ENCODE results near the gene HEATR5A.

The HEATR5A gene

DNA sequence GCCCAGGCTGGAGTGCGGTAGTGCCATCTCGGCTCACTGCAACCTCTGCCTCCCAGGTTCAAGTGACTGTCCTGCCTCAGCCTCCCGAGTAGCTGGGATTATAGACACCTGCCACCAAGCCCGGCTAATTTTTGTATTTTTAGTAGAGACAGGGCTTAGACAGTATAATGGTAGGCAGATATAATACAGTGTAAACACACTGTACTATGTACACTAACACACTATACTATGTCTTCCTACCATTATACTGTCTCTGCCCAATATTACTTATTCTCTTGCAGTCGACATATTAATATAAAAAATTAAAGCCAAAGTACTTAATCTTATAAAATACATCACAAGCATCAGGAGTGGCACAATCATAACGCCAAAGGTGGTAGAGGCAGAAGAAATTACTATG is 21.9 kb upstream of the HEATR5A start:
- TF ChIP-seq, protein P1, sequence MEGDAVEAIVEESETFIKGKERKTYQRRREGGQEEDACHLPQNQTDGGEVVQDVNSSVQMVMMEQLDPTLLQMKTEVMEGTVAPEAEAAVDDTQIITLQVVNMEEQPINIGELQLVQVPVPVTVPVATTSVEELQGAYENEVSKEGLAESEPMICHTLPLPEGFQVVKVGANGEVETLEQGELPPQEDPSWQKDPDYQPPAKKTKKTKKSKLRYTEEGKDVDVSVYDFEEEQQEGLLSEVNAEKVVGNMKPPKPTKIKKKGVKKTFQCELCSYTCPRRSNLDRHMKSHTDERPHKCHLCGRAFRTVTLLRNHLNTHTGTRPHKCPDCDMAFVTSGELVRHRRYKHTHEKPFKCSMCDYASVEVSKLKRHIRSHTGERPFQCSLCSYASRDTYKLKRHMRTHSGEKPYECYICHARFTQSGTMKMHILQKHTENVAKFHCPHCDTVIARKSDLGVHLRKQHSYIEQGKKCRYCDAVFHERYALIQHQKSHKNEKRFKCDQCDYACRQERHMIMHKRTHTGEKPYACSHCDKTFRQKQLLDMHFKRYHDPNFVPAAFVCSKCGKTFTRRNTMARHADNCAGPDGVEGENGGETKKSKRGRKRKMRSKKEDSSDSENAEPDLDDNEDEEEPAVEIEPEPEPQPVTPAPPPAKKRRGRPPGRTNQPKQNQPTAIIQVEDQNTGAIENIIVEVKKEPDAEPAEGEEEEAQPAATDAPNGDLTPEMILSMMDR (IDR thresholded peaks at IDR 0.05; ENCODE audit: low read length) = no peak
- no peak for TF ChIP-seq EZH2 (IDR thresholded peaks at IDR 0.05; ENCODE audit: borderline replicate concordance, low read length)
- Histone ChIP-seq H3F3A (ENCODE audit: insufficient read depth, low read length) (no peaks in the 10 kb centered on the region), H3K4me3 (ENCODE audit: low read depth, low read length, poor library complexity, severe bottlenecking) (no peak overlapping the region), H3K4me1 (ENCODE audit: insufficient read depth, low read length, severe bottlenecking) (no peaks in the 10 kb centered on the region), H3K27me3 (ENCODE audit: insufficient read depth, low read length) (no peaks in the 10 kb centered on the region), H3K4me2 (ENCODE audit: low read length) (no peak overlapping the region), H3K9me2 (ENCODE audit: low read depth, low read length) (no peaks in the 10 kb centered on the region), H3K79me2 (ENCODE audit: insufficient read depth, low read length) (no peaks in the 10 kb centered on the region), H3K36me3 (ENCODE audit: insufficient read depth, low read length) (peaks cover 29% of the 10 kb centered on the region), H3K9me3 (ENCODE audit: low read length) (no peaks in the 10 kb centered on the region; the same call in 1 of the 2 replicates), H3K9ac (ENCODE audit: low read length) (no peak overlapping the region), H2AFZ (ENCODE audit: low read length) (no peak overlapping the region), H4K20me1 (ENCODE audit: insufficient read depth, low read length) (no peaks in the 10 kb centered on the region), H3K27ac (ENCODE audit: low read depth, low read length, poor library complexity, severe bottlenecking) (no peak overlapping the region)

- H3K4me3 ChIP-seq (ENCODE audit: low read depth, low read length, poor library complexity, severe bottlenecking) = no peak overlapping the region
- H3K9me3 ChIP-seq (ENCODE audit: low read length) = no peaks in the 10 kb centered on the region; the same call in 1 of the 2 replicates
- H3K36me3 ChIP-seq (ENCODE audit: insufficient read depth, low read length) = peaks cover 22% of the 10 kb centered on the region
- H3K4me1 ChIP-seq (ENCODE audit: insufficient read depth, low read length, severe bottlenecking) = no peaks in the 10 kb centered on the region
- H3K9ac ChIP-seq (ENCODE audit: low read length) = no peak overlapping the region
- TF ChIP-seq, protein P1 (IDR thresholded peaks at IDR 0.05; ENCODE audit: low read length) = no peak
- TF ChIP-seq EZH2 (IDR thresholded peaks at IDR 0.05; ENCODE audit: borderline replicate concordance, low read length) = no peak
- no peaks in the 10 kb centered on the region for H3K79me2 ChIP-seq (ENCODE audit: insufficient read depth, low read length)
- no peak overlapping the region for H3K4me2 ChIP-seq (ENCODE audit: low read length)
- no peak overlapping the region for H3K27ac ChIP-seq (ENCODE audit: low read depth, low read length, poor library complexity, severe bottlenecking)
- no peaks in the 10 kb centered on the region for H4K20me1 ChIP-seq (ENCODE audit: insufficient read depth, low read length)
- no peaks in the 10 kb centered on the region for H3K9me2 ChIP-seq (ENCODE audit: low read depth, low read length)
- no peaks in the 10 kb centered on the region for H3K27me3 ChIP-seq (ENCODE audit: insufficient read depth, low read length)
- H3F3A ChIP-seq (ENCODE audit: insufficient read depth, low read length) = no peaks in the 10 kb centered on the region
- no peak overlapping the region for H2AFZ ChIP-seq (ENCODE audit: low read length)
These were observed 21.1 kb upstream of the HEATR5A start for GRCh38 chr14:31441273-31442111.

DNA sequence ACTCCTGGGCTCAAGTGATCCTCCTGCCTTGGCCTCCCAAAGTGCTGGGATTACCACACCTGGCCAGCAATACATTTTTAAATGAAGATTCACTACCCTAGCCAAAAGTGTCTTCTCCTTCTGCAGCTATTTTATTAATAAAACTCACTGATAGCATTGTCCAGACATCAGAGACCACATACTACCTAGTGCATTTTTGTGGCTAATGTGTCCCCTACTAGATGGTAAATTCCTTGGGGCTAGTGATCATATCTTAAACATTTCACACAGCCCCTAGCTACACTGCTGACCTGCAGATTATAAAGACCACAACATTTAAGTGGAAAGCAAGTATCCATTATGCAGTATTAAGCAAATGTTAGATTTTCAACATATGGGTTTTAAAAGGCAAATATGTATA is 19.9 kb upstream of the HEATR5A start:
- H3K9ac ChIP-seq (ENCODE audit: low read length) = no peak overlapping the region

More for the DNA sequence above, 19.9 kb upstream of the HEATR5A start:
- Histone ChIP-seq H3K9me3 (ENCODE audit: low read length) (no peaks in the 10 kb centered on the region; the same call in 1 of the 2 replicates), H3K4me2 (ENCODE audit: low read length) (no peak overlapping the region), H3K27me3 (ENCODE audit: insufficient read depth, low read length) (no peaks in the 10 kb centered on the region), H2AFZ (ENCODE audit: low read length) (no peak overlapping the region), H3F3A (ENCODE audit: insufficient read depth, low read length) (no peaks in the 10 kb centered on the region), H4K20me1 (ENCODE audit: insufficient read depth, low read length) (no peaks in the 10 kb centered on the region), H3K36me3 (ENCODE audit: insufficient read depth, low read length) (peaks cover 12% of the 10 kb centered on the region), H3K4me1 (ENCODE audit: insufficient read depth, low read length, severe bottlenecking) (no peaks in the 10 kb centered on the region), H3K9me2 (ENCODE audit: low read depth, low read length) (no peaks in the 10 kb centered on the region), H3K79me2 (ENCODE audit: insufficient read depth, low read length) (no peaks in the 10 kb centered on the region), H3K4me3 (ENCODE audit: low read depth, low read length, poor library complexity, severe bottlenecking) (no peak overlapping the region), H3K27ac (ENCODE audit: low read depth, low read length, poor library complexity, severe bottlenecking) (no peak overlapping the region)
- TF ChIP-seq, protein P1 (IDR thresholded peaks at IDR 0.05; ENCODE audit: low read length) = no peak
- no peak for TF ChIP-seq EZH2 (IDR thresholded peaks at IDR 0.05; ENCODE audit: borderline replicate concordance, low read length)
